Head of caudate nucleus (tissue), 42 donors: ENCODE data around the gene ARAP1.
A peak's percentile ranks its signal among the peaks of the same experiment; 100 is the strongest.

Source experiments
- DNase-seq, 42 donors: peaks; one replicate each; pipeline versions ENCODE4 v3.0.0 to v3.0.0-alpha.2; 2020 to 2021; ENCODE audit warnings: mixed read lengths in 7 of 42
- intact Hi-C: fragments of 100-400 bp; cut with DNase I; formaldehyde crosslinking; loops from one replicate; pipeline ENCODE4 v1.15.0; 2022

ARAP1 gene

DNA sequence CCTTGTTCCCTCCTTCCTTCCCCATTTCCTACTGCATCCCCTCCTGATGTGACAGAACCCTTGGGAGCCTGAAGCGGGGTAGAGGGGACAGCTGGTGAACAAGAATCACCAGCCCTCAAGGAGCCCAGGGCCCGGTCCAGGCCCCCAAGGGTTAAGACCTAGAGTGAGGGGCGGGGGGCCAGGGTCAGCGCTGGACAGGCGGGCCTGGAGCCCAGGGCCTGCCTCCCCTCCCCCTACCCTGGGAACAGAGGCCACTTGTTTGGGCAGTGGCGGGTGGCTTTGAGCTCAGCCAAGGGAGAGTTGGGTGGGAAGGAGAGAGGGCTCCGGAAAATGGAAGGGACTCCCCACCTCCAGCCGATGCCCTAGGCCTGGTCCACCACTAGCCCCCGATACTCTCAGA is 2.1 kb downstream of the ARAP1 start:
- intact Hi-C loops: no loop called here
- peak; percentile 67 to 93 (median 84) for DNase-seq

DNA sequence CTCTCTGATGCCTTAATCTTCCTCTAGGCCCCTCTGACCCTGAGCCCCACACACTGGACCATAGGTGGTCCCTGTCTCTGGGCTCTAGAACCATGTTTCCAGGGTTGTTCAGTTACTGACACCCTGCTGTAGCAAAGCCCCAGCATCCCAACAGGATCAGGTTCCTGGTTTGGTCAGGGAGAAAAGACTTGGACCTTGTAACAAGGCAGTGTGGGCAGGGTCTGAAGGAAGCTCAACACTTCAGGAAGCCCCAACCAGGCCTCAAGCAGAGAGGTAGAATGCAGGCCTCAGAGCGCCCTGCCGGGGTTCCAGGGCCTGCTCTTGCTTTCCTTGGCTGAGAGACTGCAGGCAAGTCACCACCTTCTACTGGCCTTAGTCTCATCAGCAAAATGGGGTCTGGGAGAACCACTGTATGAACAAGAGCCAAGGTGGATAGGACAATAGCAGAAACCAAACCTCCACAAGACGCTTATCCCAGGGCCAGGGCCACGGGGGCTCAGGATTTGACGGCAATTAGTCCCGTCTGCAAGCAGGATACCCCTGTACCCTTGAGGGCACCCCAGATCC is 4.8 kb downstream of the ARAP1 start:
- DNase-seq: no peak
- intact Hi-C loops: no loop called here

DNA sequence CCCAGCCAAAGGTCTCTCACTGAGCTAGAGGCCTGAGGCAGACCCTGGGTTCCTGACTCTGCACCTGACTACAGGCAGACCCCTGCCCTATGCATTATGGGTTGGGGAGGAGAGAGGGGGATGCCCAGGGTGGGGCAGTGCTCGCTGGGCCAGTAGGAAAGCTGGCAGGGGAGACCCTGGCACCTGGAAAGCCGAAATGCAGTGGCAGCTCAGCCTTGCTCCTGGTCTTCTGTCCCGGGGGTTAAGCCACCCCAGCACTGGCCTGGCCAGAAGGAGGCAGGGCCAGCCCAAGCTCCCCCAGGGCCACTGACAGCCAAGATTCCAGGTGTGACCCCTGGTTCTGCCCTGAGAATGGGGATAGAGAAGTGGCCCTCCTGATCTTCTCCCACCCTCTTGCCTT is 5.4 kb downstream of the ARAP1 start:
- intact Hi-C loops: no loop called here
- no peak for DNase-seq

DNA sequence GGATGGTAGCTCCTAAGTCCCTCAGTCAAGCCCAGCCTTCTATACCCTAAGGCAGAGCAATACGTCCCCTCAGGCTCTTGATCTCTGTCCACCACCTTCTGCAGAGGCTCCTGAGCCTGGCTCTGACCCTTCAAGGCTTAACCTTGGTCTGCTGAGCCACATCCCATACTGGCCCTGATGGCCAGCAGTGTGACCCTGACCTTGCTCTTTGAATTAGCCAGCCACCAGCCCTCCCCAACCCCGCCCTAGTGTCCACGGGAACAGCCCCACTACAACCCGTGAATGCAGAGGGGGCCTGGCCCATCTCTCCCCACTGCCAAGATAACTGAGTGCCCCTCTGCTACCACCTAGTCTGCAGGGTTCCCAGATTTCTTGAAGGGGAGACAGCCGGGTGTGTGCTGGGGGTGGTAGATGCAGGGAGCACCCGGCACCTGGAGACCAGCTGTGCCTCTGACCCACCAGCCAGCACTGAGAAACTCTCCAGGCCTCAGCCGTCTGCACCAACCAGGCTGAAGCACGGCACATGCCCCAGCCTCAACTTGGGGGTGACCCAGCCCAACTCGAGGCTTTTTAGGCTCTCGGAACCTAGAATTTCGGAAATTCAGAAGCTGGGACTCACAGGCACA is 6.2 kb downstream of the ARAP1 start:
- DNase-seq: no peak

DNA sequence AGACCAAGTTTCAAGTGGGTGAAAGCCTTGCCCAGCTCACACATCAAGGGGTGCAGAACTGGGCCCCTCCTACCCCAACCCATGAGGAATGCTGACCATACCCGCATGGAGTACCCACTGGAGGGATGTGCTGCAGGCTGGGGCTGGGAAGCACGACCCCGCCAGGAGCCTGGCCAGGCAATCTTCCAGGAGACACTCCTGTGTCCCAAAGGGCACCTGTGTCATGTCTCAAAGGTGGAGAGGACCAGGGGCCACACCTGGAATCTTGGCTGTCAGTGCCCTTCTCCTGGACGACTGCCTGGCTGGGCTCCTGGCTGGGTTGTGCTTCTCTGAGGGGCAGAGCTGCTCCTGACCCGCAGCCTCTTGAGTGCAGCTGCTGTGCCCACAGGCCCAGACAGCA is 6.7 kb downstream of the ARAP1 start:
- DNase-seq: no peak
- intact Hi-C loops: no loop called here

More for the DNA sequence above, 6.2 kb downstream of the ARAP1 start:
- intact Hi-C loops: no loop called here

DNA sequence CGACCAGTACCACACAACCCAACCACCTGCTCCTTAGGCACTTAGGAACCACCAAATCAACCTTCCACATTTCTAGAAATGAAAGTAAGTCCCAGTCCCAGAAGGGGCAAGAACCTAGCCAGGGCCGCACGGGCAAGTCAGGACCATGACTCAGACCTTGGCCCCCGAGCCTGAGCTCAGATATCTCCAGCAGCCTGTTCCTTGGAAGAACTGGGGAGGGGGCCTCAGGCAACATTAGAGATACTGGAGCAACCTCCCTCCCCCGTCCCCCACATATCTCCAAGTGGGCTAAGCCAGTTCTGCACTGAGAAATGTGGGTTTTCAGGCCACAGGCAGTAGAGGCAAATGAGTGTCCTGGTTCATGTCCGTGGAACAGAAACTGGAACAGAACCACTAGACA is 7.7 kb downstream of the ARAP1 start:
- peak in 1 of 42 donors; percentile 56 for DNase-seq
- intact Hi-C loops: no loop called here

DNA sequence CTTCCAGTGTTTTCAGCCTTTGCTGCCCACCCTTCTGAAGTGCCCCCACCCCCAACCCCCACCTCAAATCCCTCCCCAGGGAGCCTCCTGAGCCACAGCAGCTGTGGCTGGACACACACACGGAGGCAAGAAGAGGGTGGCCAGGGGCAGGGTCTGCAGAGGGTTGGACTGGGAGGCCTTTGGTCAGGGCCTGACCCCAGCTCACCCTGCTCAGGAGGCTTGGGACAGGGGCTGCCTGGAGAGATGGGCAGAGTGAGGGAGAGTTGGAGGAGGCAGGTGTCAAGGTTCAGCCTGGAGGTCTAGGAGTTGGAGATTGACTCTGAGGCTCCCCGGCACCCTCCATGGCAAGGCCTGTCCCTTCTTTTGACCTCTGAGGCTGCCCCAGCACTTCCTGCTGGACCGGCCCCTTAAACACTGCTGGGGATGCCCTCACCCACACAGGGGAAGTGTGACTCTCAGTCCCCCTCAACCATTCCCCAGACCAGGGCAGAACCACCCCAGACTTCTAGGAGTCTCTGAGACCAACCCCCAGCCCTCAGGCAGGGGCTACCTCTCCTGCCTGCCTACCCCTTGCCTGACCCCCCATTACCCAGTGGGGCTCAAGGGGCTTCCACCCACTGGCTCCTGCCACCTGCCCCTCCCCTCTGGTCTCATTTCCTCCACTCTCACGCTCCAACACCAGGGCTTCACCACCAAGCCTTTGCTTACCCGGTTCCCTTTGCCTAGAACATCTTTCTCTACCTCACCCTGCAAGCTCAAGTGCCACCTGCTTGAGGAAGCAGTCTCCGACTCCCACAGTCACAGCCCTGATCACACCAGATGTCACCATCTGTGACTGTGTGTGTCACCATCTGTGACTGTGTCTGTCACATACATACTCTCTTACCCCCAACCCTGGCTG is 8.6 kb downstream of the ARAP1 start:
- intact Hi-C loops: no loop called here
- no peak for DNase-seq

DNA sequence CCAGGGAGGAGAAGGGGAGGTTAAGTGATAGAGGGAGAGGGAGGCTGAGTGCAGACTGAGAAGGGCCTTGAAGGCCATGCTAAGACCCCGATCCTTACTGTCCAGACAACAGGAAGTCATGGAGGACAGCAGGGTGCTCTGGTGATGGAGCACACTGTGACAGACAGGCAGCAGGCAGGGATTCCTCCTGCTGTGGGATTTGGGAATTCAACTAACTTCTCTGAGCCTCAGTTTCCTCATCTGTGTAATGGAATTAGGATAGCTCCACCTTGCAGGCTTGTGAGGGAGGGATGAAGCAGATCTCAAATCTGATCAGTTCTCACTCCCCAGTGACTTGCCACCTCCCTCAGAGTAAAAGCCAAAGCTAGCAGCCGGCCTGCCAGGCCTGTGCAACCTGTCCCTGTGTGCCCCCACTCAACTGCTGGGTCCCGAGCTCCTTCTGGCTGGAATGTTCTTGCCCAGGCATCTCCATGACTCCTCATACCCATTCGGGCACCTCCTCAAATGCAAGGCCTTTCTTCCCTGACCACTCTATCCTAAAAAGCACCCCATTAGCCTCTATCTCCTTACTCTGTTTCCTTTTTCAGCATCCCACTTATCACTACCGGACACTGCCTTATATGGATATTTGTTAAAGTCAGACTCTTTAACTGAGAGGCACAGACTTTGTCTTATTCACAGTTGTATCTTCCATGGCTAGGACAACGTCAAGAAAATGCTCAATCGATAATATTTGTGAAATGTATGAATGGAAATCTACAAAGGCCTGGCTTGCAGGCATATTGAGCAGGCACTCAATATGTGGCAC is 9.5 kb downstream of the ARAP1 start:
- no peak for DNase-seq
- intact Hi-C loops: no loop called here

DNA sequence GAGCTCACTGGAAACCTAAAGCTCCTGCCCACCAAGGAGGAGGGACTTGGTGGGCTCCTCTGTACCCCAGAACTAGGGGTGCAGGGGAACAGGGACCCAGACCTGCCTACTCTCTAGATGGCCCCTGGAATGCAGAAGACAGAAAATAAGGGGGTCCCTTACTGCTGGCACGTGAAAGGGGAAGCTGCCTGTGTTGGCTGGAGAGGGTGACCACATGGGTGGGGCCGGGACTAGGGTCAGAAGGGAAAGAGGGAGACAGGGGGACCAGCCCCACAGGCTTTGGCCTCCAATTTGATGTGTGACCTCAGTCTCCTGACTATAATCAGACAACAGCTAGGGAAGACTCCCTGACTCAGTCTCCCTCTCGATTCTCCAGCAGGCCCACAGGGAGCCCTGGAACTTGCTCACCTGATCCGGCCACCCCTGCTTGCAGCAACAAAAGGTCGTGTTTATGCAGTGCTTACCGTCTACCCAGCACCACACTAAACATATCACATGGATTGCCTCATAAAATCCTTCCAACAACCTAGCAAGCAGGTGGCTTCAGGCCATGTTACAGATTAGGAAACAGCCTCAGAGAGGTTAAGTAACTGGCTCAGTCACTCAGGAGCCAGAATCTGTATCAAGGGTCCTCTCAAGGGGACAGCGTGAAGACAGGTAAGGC is 10.2 kb downstream of the ARAP1 start:
- DNase-seq: no peak
- intact Hi-C loops: no loop called here

DNA sequence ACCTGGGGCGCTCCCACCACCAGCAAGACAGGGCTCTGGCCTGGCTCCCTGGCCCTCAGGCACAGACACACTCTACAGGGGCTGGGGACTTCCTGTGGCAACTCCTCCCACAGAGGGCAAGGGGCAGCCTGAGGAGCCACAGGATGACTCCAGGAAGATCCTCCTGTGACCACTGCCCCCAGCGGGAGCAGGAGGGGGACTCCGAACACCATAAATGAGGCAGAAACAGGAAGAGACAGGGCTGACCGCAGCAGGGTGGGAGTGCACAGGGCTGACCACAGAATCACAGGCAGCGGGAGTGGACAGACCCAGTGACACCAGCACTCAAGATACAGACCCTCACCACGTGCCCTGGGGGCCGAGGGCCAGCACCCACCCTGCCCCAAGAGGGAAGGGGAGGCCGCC is 10.8 kb downstream of the ARAP1 start:
- intact Hi-C loops: no loop called here
- peak in 19 of 42 donors; percentile 19 to 73 (median 49) for DNase-seq

DNA sequence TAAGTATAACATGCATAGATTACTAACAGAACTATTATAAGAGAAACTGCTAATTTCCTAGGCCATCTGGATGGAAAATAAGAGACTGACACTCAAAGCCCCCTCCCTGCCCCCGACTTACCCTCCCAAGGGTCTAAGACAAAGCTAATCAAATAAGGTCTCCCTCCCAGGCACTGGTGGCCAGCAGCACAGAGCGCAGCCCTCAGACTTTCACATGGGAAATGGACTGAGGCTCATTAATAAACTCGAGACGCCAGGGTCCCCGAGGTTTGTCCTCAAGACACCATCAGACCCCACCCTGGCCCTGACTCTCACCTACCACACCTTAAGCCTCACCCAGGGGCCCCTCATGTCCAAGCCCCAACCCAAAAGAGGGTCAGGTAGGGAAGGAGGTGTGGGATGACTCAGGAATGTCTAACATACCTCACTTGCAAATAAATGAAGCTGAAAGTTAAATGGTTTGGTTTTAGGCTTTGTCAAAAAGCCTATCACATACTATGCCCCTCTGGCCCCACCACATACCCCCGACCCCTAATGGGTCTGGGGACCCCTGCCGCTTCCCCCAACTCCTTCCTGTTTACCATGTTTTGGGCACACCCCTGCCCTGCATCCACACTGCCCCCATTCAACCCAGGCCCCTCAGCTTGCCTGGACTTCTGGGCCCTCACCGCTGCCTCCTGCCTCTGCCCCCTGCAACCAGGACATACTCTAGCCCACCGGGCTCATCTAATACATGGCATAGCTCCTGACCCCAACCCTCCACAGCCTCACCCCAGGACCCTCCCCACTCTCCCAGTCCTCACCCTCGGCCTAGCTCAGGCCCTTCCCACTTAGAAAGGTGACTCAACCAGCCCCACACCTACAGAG is 11.4 kb downstream of the ARAP1 start:
- DNase-seq: no peak
- intact Hi-C loops: no loop called here

DNA sequence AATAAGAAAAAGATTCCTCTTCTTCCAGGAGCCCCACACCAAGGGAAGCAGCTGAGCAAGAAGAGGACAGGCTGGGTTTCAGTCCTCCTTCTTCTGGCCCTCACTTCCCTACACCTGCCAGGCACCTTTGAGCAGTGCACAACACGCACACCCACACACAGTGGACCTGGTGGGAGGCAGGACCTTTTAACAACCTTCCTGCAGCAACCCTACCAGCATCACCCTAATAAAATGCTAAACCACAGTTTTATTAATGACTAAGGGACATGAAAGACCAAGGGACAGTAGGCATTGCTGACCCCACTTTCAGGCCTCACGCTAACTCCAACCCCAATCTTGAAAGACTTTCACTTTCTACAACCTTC is 12.2 kb downstream of the ARAP1 start:
- DNase-seq: no peak
- intact Hi-C loops: no loop called here

DNA sequence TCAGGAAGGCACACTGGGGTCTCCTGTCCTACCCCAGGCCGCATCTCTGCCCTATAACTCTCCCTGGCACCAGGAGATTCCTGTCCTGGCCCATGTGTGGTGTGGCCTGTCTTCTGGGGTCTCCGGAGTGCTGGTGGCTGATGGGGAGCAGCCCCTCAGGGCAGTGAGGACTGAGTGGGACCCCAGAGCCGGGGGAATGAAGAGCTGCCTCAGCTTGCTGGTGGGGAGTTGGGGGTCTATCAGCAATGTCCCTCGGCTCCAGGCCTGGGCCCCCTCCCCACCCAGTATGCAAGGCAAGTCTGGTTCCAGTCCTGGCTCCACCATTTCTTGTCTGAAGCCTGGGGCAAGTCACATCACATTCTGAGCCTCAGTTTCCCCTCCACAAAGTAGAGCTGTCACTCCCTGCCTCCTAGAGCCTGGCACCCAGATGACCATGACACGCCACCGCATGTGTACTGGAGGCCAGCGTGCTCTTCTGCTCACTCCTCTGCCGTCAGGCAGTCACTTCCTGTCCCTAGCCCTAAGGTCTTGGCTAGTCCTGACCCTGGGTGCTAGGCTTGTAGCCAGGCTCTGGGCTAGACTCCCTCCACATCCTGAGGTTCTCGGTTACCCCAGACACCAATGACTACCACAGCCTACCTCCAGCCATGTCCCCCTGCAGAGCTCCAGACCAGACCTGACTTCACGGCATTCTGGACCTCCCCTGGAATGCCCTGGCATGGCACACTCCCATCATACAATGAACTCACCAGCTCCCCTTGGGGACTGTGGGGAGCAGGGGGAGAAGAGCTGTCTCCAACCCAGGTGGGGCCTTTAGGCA is 12.8 kb downstream of the ARAP1 start:
- no peak for DNase-seq
- intact Hi-C loops: no loop called here

DNA sequence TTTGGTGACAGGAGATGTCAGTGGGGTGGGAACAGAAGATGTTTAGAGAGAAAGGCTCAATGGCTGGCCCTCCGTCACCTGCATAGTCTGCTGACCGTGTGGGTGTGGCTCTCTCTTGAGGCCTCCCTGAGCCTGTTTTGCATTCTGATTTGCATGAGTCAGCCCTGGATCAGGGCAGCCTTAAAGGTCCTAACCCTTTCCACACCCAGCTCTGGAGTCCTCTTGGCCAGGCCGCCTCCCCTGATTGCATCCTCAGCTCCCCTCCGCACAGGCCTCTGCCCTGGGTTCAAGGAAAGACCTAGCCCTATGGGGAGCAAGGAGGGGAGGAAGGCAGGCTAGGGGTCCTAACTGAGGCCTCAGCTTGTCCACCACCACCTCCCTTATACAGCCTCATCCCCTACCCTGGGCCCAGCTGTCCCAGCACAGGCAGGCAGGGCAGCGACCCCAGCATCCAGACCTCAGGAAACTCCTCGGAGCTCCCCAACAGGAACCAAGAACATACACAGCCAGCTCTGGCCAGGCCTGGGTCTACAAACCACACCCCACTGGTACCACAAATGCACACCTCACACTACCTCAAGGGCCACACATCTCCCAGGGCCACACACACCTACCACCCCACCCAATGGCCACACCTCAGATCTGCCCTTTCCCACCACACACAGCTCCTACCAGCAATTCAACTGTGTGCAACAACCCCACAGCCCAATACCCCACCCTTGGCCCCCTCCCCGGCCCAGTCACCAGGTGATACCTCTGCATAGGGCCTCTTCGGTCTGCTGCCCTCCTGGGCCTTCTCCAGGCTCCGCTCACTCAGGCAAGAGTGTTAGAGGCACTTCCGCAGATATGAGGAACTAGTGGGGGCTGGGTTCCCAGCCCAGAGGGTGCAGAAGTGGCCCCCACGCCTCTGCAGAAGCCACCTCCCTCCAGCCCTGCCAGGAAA is 13.7 kb downstream of the ARAP1 start:
- peak in 5 of 42 donors; percentile 29 to 61 (median 42) for DNase-seq
- intact Hi-C loops: no loop called here

DNA sequence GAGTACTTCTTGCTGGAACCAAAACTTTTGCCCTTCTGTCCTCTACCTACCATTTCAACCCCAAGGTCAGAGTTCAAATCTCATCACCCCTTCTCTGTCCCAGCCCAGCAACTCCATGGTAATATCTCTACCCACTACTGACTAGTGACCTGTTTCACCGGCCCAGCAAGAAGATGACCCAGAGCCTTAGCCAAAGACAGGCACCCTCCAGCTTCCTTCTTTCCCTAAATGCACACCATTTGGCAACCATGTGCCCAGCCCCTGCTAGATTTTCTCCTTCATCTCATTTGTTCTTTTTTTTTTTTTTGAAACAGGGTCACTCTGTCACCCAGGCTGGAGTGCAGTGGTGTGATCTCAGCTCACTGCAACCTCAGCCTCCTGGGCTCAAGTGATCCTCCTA is 14.9 kb downstream of the ARAP1 start:
- intact Hi-C loops: no loop called here
- DNase-seq: no peak

DNA sequence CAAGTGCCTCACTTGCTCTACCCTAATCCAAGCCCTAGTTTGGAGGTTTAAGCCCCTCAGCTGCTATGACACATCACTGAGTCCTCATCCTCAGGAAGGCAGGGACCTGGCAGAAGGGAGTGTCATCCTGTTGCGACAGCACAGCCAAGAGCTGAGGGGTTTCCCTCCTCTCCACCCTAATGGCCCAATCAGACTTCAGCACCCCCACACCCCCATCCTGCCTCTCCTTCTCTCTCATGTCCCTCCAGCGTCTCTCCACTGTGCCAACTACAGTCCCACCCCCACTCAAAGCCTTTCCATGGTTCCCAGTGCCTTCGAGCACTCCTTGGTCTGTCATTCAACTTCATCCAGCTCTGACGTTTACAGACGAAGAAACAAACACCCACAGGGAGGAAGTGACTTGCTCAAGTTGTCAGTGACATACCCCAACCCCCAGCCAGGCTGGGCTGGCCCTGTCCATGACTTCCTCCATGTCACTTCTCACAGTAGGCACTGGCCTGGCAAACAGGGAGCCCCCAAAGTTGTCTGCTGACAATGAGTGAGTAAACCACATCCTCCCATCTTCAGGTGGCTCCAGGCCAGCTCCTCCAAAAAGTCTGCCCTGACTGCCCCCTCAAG is 15.6 kb downstream of the ARAP1 start:
- peak in 15 of 42 donors; percentile 23 to 76 (median 42) for DNase-seq
- intact Hi-C loops: no loop called here
